Heart right ventricle (tissue), 16 donors: ENCODE data around the gene SLC10A3. TPM values are rescaled to one million over a fixed set of nuclear protein-coding genes. Genes with fewer than 3 reads are reported as not detected.
A peak's percentile ranks its signal among the peaks of the same experiment; 100 is the strongest.
"Not testable (repeated sequence)": the region's sequence is repeated elsewhere in the genome, so short reads cannot be mapped to it uniquely, and the experiment has no call there.

Experiments used
- ATAC-seq, 8 donors: fragments of 200-7000 bp; cut with Tn5 transposase; one replicate each; pipeline ENCODE4 v1.9.1; 2020; ENCODE audit warnings: mild to moderate bottlenecking in 8 of 8, moderate library complexity in 8 of 8, moderate number of reproducible peaks in 1 of 8
- DNase-seq, 2 donors: peaks; one replicate each; pipeline ENCODE4 v3.0.0-alpha.2; 2020
- H3K27ac ChIP-seq, 10 donors: fragments of 200-600 bp; sonication (generic) in 2 of 10; one replicate each; pipeline versions ENCODE4 v1.5.0 to v1.8.0; 2020 to 2022; ENCODE audit warnings: mild to moderate bottlenecking in 3 of 10
- H3K27me3 ChIP-seq, 7 donors: fragments of 200-600 bp; one replicate each; pipeline ENCODE4 v1.8.0; 2021 to 2022; ENCODE audit warnings: mild to moderate bottlenecking in 2 of 7
- H3K36me3 ChIP-seq, 9 donors: fragments of 200-600 bp; sonication (generic) in 1 of 9; one replicate each; pipeline versions ENCODE4 v1.5.0 to v1.8.0; 2020 to 2022; ENCODE audit warnings: mild to moderate bottlenecking in 2 of 9
- H3K4me1 ChIP-seq, 9 donors: fragments of 200-600 bp; sonication (generic) in 1 of 9; one replicate each; pipeline versions ENCODE4 v1.5.0 to v1.8.0; 2020 to 2022; ENCODE audit warnings: mild to moderate bottlenecking in 4 of 9
- H3K4me3 ChIP-seq, 10 donors: fragments of 200-600 bp; sonication (generic) in 2 of 10; one replicate each; pipeline versions ENCODE4 v1.5.0 to v1.8.0; 2020 to 2022; ENCODE audit warnings: mild to moderate bottlenecking in 7 of 10, moderate library complexity in 2 of 10
- H3K9me3 ChIP-seq, 11 donors: fragments of 200-600 bp in 10 of 11; sonication (generic) in 2 of 11; one replicate each; pipeline versions ENCODE4 v1.5.0 to v1.8.0; 2013 to 2022; ENCODE audit warnings: mild to moderate bottlenecking in 2 of 11, control low read depth in 1 of 11, moderate library complexity in 1 of 11
- CTCF ChIP-seq, 9 donors: fragments of 200-600 bp; sonication (generic) in 2 of 9; IDR thresholded peaks; one replicate each; pipeline versions ENCODE4 v1.5.0 to v1.8.0; 2021 to 2022; ENCODE audit warnings: antibody characterized with exemption in 9 of 9, mild to moderate bottlenecking in 5 of 9, moderate library complexity in 1 of 9
- WGBS, 2 donors: extraction: QIAGEN DNeasy Blood & Tissue Kit; methylation state at CpG; one replicate each; pipeline ENCODE4 v1.1.7; 2013; ENCODE audit warnings: inconsistent platforms in 1 of 2; 5-methylcytosine and 5-hydroxymethylcytosine counted together
- intact Hi-C, 10 donors: fragments of 100-400 bp; cut with DNase I; formaldehyde crosslinking; loops; one replicate each; pipeline versions ENCODE4 v1.11.1 to v1.14.2; 2022
- polyA plus RNA-seq, 2 donors: library from polyadenylated mRNA; stranded (reverse); fragments of 200-250 nt; gene quantifications; one replicate each; pipeline ENCODE4 v1.2.3, GENCODE V29; 2013
- total RNA-seq, 10 donors: library from RNA; stranded (reverse); fragmentation: NEBNext Ultra II Directional in 3 of 10; extraction: Animal tissue kit (Norgen Biotek cat#: 25700) in 3 of 10; gene quantifications; one replicate each; pipeline versions ENCODE4 v1.2.1 to v1.2.4, GENCODE V29; 2021 to 2023
- donor health status: Arrhythmogenic right ventricular cardiomyopathy.
- donor health status: ischemic (EF 13 %, LVEDD 7.1; RV severe dilation, severe dysfunction).
- donor health status: healthy with polysubstance abuse.
- donor health status: DM: no; HTN: yes; CAD: no.
- donor health status: DM: no; HTN: no; CAD: no.
- donor health status: ischemic (EF 25% LVEDD 6.9; RV normal size, moderate dysfunction).
- donor health status: ischemic (EF 25% LVEDD 5.7; RV mildly dilated, moderate dysfunction).
- donor health status: healthy.
- donor health status: DM: yes; HTN: yes; CAD: no.
- donor health status: Ischemic cardiomyopathy.
- donor health status: ischemic (EF 35%, LVEDD 5.7; RV mildly dilated, moderate dysfunction).
- donor health status: nonischemic (EF 11% LVEDD 7.7; RV severe dilation, severe dysfunction).
- donor health status: DM: yes; HTN: yes; CAD: no.
- donor health status: PGD.
- donor health status: ischemic (EF 29% LVEDD 5.4; RV normal size, mild dysfunction).
- donor health status: nonischemic (EF 23%, LVEDD 6.1; RV moderate dilation, normal function).

Gene SLC10A3
- total and polyA plus RNA-seq, 12 donors, result 8.7 to 38.1 (median 12.1) TPM

GRCh38 chrX:154505734-154506133, 15.3 kb upstream of the SLC10A3 start:
- peaks cover 0 to 7% (median 0%) of the 10 kb centered on the region in 11 donors for H3K9me3 ChIP-seq
- WGBS, 2 donors, result 69 to 80% methylated on average over 10 to 12 of the region's 12 CpGs
- H3K4me1 ChIP-seq, result no peaks in the 10 kb centered on the region
- no peak overlapping the region for H3K27ac ChIP-seq
- no peaks in the 10 kb centered on the region for H3K27me3 ChIP-seq
- ATAC-seq (peak in 2 of 8 donors; percentile 26 to 28), DNase-seq (no peak)
- no peak for TF ChIP-seq CTCF (IDR thresholded peaks at IDR 0.05)
- intact Hi-C loops, result no loop called here
- H3K4me3 ChIP-seq, result no peak overlapping the region
- H3K36me3 ChIP-seq, result peaks cover 0 to 47% (median 0%) of the 10 kb centered on the region in 9 donors

DNA sequence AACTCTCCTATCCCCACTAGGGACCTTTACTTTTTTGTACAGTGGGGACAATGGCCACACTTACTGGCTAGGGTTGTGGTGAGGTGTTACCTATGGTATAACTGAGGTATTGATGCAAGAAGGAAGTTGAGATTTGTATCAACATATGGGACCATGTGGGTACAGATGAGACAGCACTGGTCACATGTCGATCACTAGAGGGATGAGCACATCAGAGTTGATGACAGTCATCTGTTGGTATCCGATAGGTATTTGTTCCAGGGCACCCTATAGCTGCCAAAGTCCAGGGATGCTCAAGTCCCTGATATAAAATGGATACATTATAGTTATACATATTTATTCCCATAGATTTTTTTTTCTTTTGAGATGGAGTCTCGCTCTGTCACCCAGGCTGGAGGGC, 12.6 kb upstream of the SLC10A3 start:
- DNase-seq, result no peak
- WGBS, 2 donors, result 87 to 93% methylated on average over 3 of the region's 3 CpGs
- intact Hi-C loops, result no loop called here

DNA sequence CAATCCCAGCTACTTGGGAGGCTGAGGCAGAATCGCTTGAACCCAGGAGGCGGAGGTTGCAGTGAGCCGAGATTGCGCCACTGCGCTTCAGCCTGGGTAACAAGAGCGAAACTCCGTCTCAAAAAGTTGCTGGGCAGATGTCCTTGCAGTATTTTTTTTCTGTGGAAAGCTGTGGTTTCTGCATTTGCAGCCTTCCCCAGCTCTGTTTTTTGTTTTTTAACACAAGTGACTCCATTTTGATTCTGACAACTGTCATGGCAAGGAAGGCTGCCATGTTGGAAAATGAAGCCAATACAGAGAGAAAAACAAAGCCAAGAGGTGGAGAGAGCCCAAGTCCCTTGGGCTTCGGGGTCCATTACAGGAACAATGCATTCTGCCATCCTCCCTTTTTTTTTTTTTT, 11.7 kb upstream of the SLC10A3 start:
- Histone ChIP-seq H3K27ac (no peak overlapping the region), H3K4me3 (no peak overlapping the region), H3K4me1 (no peaks in the 10 kb centered on the region), H3K9me3 (no peaks in the 10 kb centered on the region), H3K27me3 (no peaks in the 10 kb centered on the region), H3K36me3 (peaks cover 0 to 24% (median 0%) of the 10 kb centered on the region in 9 donors)
- intact Hi-C loops, result no loop called here
- 84 to 85% methylated on average over 8 of the region's 8 CpGs for WGBS, 2 donors
- ATAC-seq (no peak), DNase-seq (no peak)
- TF ChIP-seq CTCF (IDR thresholded peaks at IDR 0.05), result no peak

More for the DNA sequence above, 12.6 kb upstream of the SLC10A3 start:
- Histone ChIP-seq H3K27ac (no peak overlapping the region), H3K4me1 (no peaks in the 10 kb centered on the region), H3K27me3 (no peaks in the 10 kb centered on the region), H3K36me3 (peaks cover 0 to 33% (median 0%) of the 10 kb centered on the region in 9 donors), H3K9me3 (no peaks in the 10 kb centered on the region), H3K4me3 (no peak overlapping the region)
- TF ChIP-seq CTCF (IDR thresholded peaks at IDR 0.05), result no peak
- ATAC-seq, result no peak

- 93% methylated on average over 7 of the region's 7 CpGs for WGBS, 2 donors
- intact Hi-C loops, H3K4me1 ChIP-seq, H3K27ac ChIP-seq, H3K27me3 ChIP-seq, DNase-seq, H3K4me3 ChIP-seq, ATAC-seq, H3K9me3 ChIP-seq: not testable (repeated sequence)
- H3K36me3 ChIP-seq, result peaks cover 0 to 17% (median 0%) of the 10 kb centered on the region in 9 donors
Observed at GRCh38 chrX:154501423-154501822, 11.0 kb upstream of the SLC10A3 start.

DNA sequence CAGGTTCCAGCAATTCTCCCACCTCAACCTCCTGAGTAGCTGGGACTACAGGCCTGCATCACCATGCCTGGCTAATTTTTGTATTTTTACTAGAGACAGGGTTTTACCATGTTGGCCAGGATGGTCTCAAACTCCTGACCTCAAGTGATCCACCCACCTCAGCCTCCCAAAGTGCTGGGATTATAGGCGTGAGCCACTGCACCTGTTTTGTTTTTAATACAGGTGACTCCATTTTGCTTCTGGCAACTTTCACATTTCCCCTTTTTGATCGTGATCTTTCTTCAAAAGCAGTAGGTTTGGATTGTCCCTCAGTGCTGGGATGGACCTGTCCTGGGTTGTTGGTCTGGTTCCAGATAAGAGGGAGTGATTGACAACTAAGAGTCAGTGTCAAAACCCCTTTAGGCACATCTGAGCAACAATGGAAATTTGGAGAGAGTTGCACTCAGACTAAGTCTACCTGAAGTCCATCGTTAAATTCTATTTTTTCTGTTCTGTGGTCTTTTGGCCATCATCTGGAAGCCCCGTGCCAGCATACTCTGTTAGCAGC, 6.2 kb upstream of the SLC10A3 start:
- H3K9me3 ChIP-seq, result not testable (repeated sequence)
- 83 to 87% methylated on average over 4 of the region's 4 CpGs for WGBS, 2 donors

More for the DNA sequence above, 6.2 kb upstream of the SLC10A3 start:
- H3K27ac ChIP-seq, ATAC-seq, DNase-seq, H3K36me3 ChIP-seq, intact Hi-C loops, H3K4me3 ChIP-seq, H3K4me1 ChIP-seq, H3K27me3 ChIP-seq: not testable (repeated sequence)
